Stimulated activated CD4-positive, alpha-beta T cell treated with anti-CD3 and anti-CD28 coated beads, TNF-alpha, amount 100 ng/mL, for 24 hours (primary cell): ENCODE data around the gene MMP24.
"Not testable (repeated sequence)": the region's sequence is repeated elsewhere in the genome, so short reads cannot be mapped to it uniquely, and the experiment has no call there.

Source experiments
- DNase-seq, 3 experiments: peaks; one replicate each; pipeline ENCODE4 v3.0.0-alpha.2; 2020; ENCODE audit warnings: low read depth in 3 of 3

The MMP24 gene

DNA sequence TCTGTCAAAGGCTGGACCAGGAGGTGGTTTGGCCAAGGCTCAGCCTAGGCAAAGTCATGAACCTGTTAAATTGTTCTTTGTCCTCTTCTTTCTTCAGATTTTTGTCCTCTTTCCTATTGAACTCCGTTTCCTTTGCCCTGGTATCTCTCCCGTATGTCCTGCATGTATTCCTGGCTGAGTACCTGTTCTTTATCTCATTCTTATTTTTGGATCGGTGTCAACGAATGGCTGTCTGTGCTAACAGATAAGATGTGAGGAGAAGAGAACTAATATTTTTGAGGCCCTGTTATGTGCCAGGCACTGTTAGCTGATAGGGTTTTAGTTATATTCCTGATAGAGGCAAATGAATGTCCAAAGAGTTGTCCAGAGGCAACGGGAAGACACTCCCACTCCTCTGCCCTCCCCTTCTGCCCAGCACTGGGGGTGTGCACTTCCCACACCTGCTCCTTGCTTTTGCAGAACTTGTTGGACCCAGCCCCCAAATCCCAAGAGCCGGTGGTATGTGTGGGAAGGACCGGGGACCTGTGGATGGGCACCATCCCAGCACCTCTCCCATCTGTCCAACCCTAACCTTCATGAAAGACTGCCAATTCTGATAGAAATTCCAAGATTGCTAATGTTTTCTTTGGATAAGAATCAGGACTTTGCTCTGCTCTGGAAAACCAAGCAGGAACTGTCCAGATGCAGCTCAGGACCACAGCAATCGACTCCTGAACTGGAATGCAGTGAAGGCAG, 30.9 kb downstream of the MMP24 start:
- no peak for DNase-seq

DNA sequence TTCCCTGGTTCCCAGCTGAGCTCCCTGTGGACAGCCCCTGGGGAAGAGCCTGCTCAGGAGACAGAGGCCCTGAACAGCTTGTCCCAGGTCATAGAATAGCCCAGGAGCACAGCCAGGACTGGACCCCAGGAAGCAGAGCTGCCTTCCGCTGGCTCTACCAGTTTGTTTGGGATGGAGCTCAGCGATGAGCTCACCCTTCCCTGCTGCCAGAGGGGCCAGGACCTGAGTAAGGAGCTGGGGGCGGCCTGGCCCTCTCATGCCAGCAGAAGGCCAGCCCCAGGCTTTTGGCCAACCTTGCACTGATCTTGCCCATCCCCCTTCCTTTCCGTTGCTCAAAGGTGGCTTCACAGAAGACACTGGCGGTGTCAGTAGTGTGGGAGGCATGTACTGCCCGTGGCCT, 33.9 kb downstream of the MMP24 start:
- no peak for DNase-seq

- DNase-seq = not testable (repeated sequence)
These were observed 35.8 kb downstream of the MMP24 start for GRCh38 chr20:35262321-35262720.

DNA sequence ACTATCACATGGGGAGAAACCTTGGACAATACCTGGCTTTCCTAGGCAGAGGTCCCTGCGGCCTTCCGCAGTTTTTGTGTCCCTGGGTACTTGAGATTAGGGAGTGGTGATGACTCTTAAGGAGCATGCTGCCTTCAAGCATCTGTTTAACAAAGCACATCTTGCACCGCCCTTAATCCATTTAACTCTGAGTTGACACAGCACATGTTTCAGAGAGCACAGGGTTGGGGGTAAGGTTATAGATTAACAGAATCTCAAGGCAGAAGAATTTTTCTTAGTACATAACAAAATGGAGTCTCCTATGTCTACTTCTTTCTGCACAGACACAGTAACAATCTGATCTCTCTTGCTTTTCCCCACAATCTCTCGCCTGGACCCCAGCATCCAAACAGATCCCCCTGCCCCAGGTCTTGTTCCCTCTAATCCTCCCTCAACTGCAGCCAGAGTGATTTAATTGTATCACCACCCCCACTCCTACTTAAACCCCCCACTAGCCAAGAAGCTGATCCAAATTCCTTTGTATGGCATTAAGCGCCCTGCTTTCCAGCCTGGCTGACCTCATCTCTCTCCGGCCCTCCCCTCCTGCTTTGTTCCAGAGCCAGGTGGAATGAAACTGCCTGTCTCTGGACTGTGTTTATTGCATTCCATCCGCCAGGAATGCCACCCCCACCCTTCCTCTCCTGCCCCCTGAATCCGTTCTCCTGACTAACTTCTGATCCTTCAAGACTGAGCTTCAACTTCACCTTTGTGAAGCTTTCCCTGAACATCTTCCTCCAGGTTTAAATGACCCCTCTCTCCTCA, 36.4 kb downstream of the MMP24 start:
- DNase-seq = not testable (repeated sequence)

- no peak for DNase-seq
These were observed 37.2 kb downstream of the MMP24 start for GRCh38 chr20:35263532-35264341.

GRCh38 chr20:35264755-35265154, 38.3 kb downstream of the MMP24 start:
- no peak for DNase-seq

DNA sequence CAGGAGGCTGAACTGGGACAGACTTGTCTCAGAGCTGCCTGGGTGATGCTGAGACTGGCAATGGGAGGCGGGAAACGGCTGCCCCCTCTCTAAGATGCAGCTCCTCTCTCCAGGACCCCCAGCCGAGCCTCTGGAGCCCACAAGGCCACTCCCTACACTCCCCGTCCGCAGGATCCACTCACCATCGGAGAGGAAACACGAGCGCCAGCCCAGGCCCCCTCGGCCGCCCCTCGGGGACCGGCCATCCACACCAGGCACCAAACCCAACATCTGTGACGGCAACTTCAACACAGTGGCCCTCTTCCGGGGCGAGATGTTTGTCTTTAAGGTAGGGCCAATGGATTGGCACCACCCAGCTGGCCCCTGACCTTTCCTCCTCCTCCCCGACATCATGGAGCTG, 40.6 kb downstream of the MMP24 start:
- DNase-seq = no peak

DNA sequence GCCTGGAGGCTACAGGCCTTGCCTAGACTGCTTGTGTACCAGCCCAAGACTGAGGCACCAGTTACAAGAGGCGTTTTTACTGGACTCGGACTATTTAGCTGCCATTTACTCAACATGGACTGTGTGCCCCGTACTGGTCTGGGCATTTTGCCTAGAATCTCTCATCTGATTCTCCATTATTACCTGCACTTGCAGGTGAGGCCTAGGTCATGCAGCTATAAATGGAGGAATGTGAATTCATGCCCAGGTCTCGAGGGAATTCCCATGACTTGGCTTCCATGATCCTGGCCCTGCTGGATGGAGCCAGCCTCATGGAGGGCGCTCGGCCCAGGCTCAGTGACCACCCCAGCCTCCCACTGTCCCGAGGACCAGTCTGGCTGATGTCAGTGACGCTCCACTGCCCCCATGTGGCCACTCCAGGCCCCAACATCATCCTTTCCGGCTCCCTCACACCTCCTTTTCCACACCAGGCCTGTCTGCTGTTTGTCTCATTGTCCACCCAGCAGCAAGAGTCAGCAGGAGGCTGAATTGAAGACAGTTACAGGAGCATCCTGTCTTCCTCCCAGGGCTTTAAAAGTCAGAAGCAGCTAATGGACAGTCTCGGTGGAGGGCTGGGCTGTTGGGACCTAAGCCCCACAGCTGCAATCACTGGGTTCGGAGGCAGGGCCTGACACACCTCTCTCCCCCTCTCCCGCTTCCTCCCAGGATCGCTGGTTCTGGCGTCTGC, 42.7 kb downstream of the MMP24 start:
- DNase-seq = peak in 1 of 3 experiments; percentile 47

- no peak for DNase-seq
These were observed 43.8 kb downstream of the MMP24 start for GRCh38 chr20:35270021-35270902.

DNA sequence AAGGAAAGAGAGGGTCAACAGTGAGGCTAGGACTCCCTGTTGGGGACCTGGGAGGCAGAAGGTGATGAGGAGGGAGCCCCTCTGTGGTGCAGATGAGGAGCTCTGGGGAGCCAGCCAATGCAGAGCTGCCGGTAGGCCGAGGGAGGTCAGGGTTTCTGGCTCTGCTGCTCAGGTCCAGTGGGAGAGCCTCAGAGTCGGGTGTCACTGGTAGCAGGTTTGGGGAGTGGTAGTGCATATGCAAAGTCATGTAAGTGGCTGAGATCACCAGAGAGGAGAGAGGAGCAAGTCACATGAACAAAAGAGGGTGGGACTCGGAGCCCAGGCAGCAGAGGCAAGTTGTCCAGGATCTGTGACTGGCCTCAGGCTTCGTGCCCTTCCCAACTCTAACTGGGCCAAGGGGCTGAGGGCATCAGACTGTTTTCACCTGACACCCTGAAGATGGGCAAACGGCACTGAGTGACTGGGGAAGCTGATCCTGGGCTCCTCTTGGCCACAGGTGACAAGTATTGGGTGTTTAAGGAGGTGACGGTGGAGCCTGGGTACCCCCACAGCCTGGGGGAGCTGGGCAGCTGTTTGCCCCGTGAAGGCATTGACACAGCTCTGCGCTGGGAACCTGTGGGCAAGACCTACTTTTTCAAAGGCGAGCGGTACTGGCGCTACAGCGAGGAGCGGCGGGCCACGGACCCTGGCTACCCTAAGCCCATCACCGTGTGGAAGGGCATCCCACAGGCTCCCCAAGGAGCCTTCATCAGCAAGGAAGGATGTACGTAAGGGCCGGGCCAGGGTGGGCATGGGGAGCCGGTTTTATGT, 44.8 kb downstream of the MMP24 start:
- DNase-seq = no peak

GRCh38 chr20:35271904-35272303, 45.4 kb downstream of the MMP24 start:
- no peak for DNase-seq

DNA sequence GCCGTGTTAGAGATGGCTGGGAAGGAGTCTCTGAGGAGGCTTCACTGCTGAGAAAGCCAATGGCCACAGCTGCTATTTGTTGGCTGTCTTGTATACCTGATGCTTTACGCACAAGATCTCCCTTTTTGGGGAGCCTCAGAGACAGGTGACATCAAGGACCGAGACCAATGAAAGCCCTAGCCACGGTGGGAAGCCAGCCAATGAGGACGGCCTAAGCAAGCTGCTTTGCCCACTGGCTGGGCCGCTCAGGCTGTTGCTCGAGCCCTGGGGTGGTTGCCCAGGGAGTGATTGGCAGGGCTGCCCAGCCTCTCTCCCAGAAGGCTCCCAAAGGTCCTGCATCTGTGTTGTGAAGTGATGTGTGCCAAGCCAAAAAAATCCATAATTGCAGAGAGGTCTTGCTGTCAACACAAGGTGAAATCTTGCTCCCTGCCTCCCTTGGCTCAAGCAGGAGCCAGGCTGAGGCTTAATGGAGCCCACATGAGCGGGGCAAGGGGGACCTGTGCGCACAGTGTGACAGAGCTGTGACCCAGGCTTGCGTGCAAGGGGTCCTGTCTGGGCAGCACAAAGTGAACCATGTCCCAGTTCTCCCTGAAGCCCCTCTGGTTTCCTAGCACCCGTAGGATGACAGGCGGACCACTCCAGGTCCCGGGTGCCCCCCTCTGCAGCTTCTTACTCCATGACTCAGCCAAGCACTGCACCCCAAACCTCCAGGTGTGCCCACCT, 47.1 kb downstream of the MMP24 start:
- DNase-seq = no peak

GRCh38 chr20:35274172-35275092, 47.9 kb downstream of the MMP24 start:
- no peak for DNase-seq

DNA sequence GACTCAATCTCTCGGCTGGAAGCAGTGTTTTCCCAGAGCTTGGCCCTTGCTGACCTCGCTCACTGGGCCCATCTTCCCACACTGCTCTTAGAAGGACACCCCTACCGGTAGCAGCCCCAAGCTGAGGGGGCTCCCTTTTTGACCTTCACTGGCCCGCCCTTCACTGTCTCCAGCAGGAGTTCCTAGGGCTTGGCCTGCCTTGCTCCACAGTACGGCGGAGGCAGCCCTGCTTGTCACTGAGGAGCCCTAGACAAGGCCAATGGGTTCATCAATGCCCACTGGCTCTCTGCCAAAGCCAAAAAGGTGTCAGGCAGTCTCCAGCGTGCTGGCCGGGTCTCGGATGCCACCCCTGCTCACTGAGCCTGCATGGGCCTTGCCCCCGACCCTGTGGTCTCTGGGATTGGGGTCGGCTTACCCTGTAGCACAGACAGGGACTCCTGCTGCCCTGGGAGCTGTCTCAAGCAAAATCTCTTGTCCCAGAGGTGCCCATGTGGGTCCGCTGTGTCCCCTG, 49.3 kb downstream of the MMP24 start:
- DNase-seq = no peak

GRCh38 chr20:35276408-35276807, 49.9 kb downstream of the MMP24 start:
- DNase-seq = no peak

GRCh38 chr20:35277127-35277526, 50.6 kb downstream of the MMP24 start:
- no peak for DNase-seq

DNA sequence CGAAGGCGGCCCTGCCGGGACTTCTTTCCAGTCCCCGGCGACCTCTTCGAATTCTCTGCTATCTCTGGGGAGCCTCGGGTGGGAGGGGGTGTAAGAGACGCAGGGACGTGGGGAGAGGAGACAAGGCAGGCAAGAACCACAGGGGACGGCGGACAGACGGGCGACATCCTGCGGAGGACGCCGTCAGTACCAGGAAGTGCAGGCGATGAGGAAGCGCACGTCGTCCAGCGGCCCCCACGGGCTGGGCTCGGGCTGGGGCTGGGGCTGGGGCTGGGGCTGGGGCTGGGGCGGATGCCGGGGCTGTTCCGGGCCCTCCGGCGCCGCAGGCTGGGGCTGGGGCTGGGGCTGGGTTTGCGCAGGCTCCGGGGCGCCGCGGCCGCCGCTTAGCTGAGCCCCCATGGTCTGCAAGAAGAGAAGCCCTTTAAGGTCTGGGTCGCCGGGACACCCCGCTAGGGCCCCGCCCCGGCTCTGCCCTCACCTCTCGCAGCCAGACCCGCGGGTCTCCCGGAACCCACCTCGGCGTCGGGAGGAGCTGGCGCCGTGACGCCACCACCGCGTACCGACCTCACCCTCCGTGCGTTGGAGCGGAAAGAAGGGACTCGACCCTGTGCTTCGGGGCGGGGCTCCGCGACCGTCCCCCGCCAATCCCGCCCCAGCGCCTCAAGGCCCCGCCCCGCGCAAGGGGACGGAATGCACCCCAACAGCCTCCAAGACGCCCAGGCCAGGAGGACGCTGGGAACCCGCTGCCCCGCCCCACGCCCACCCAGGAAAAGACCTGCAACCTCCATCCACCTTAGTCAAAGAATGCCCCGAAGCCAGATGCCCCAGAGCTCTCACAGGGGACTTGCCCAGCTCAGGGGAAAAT, 51.3 kb downstream of the MMP24 start, which contains the start of gene MMP24OS:
Gene MMP24OS, minus strand, starts transcription at position 592 of the 865 bp plus-strand sequence. Its CDS starts 193 bp downstream, at position 399.
- peak; percentile 70 to 91 (median 80) for DNase-seq
